OCI-LY1 (cell line): Measurements from ENCODE around the gene PAPOLA.

Source experiments
- H2AFZ ChIP-seq: fragments of 200-600 bp; sonication (generic), shearing (Covaris generic); 2 replicates; pipeline ENCODE4 v1.6.0; 2014; ENCODE audit warnings: antibody characterized with exemption, mild to moderate bottlenecking, low read length
- H3F3A ChIP-seq: fragments of 200-600 bp; sonication (generic), shearing (Covaris generic); 2 replicates; pipeline ENCODE4 v1.6.0; 2014; ENCODE audit warnings: mild to moderate bottlenecking, antibody characterized with exemption, low read length, moderate library complexity; ENCODE audit not compliant: insufficient read depth
- H3K27ac ChIP-seq: fragments of 200-600 bp; sonication (generic); 2 replicates; pipeline ENCODE4 v1.5.1; 2014; ENCODE audit warnings: low read length, mixed run types, mild to moderate bottlenecking, low read depth; ENCODE audit not compliant: poor library complexity, severe bottlenecking
- H3K27me3 ChIP-seq: fragments of 200-600 bp; sonication (generic); 2 replicates; pipeline ENCODE4 v1.6.0; 2014; ENCODE audit warnings: antibody characterized with exemption, mild to moderate bottlenecking, low read length, moderate library complexity; ENCODE audit not compliant: insufficient read depth
- H3K36me3 ChIP-seq: fragments of 200-600 bp; sonication (generic); 2 replicates; pipeline ENCODE4 v1.6.1; 2014; ENCODE audit warnings: mild to moderate bottlenecking, antibody characterized with exemption, low read length, moderate library complexity, mixed read lengths; ENCODE audit not compliant: insufficient read depth
- H3K4me1 ChIP-seq: fragments of 200-600 bp; sonication (generic); 2 replicates; pipeline ENCODE4 v1.5.1; 2014; ENCODE audit warnings: mild to moderate bottlenecking, low read length, moderate library complexity; ENCODE audit not compliant: insufficient read depth, severe bottlenecking
- H3K4me2 ChIP-seq: fragments of 200-600 bp; sonication (generic), shearing (Covaris generic); 2 replicates; pipeline ENCODE4 v1.6.1; 2014; ENCODE audit warnings: low read length
- H3K4me3 ChIP-seq: fragments of 200-600 bp; sonication (generic); 2 replicates; pipeline ENCODE4 v1.5.1; 2014; ENCODE audit warnings: low read length, low read depth, mild to moderate bottlenecking, mixed read lengths; ENCODE audit not compliant: poor library complexity, severe bottlenecking
- H3K79me2 ChIP-seq: fragments of 200-600 bp; shearing (Covaris generic); 2 replicates; pipeline ENCODE4 v1.6.1; 2016; ENCODE audit warnings: mixed run types, low read length, mixed read lengths; ENCODE audit not compliant: insufficient read depth
- H3K9ac ChIP-seq: fragments of 200-600 bp; sonication (generic), shearing (Covaris generic); 2 replicates; pipeline ENCODE4 v1.6.1; 2014; ENCODE audit warnings: mild to moderate bottlenecking, low read length, mixed read lengths
- H3K9me2 ChIP-seq: fragments of 200-600 bp; sonication (generic), shearing (Covaris generic); 2 replicates; pipeline ENCODE4 v1.6.1; 2014; ENCODE audit warnings: low read depth, mild to moderate bottlenecking, low read length, mixed read lengths
- H3K9me3 ChIP-seq: fragments of 200-600 bp; shearing (Covaris generic); 2 replicates; pipeline ENCODE4 v1.6.1; 2014; ENCODE audit warnings: low read length, mixed read lengths
- H4K20me1 ChIP-seq: fragments of 200-600 bp; sonication (generic), shearing (Covaris generic); 2 replicates; pipeline ENCODE4 v1.6.0; 2016; ENCODE audit warnings: mild to moderate bottlenecking, low read length; ENCODE audit not compliant: insufficient read depth
- EZH2 ChIP-seq: fragments of 200-600 bp; sonication (generic), shearing (Covaris generic); IDR thresholded peaks from 2 replicates; pipeline ENCODE4 v1.8.0; 2017; ENCODE audit warnings: borderline replicate concordance, mixed run types, mild to moderate bottlenecking, antibody characterized with exemption, low read length, moderate library complexity, mixed read lengths
- TF ChIP-seq, protein P1 (sequence below): fragments of 200-600 bp; sonication (generic), shearing (Covaris generic); IDR thresholded peaks from 2 replicates; pipeline ENCODE4 v1.5.1; 2017; ENCODE audit warnings: mild to moderate bottlenecking, antibody characterized with exemption, low read length, moderate library complexity, mixed read lengths

The PAPOLA gene

GRCh38 chr14:96525452-96525851 lies 23.3 kb downstream of the PAPOLA start:
- no peak overlapping the region for H3K9ac ChIP-seq
- peaks cover 94% of the 10 kb centered on the region for H3K36me3 ChIP-seq
- no peak overlapping the region for H3K4me3 ChIP-seq
- no peaks in the 10 kb centered on the region for H4K20me1 ChIP-seq
- no peak overlapping the region for H3K27ac ChIP-seq
- H3F3A ChIP-seq, result no peaks in the 10 kb centered on the region
- no peak for TF ChIP-seq EZH2
- TF ChIP-seq, protein P1, sequence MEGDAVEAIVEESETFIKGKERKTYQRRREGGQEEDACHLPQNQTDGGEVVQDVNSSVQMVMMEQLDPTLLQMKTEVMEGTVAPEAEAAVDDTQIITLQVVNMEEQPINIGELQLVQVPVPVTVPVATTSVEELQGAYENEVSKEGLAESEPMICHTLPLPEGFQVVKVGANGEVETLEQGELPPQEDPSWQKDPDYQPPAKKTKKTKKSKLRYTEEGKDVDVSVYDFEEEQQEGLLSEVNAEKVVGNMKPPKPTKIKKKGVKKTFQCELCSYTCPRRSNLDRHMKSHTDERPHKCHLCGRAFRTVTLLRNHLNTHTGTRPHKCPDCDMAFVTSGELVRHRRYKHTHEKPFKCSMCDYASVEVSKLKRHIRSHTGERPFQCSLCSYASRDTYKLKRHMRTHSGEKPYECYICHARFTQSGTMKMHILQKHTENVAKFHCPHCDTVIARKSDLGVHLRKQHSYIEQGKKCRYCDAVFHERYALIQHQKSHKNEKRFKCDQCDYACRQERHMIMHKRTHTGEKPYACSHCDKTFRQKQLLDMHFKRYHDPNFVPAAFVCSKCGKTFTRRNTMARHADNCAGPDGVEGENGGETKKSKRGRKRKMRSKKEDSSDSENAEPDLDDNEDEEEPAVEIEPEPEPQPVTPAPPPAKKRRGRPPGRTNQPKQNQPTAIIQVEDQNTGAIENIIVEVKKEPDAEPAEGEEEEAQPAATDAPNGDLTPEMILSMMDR, result no peak
- H2AFZ ChIP-seq, result no peak overlapping the region
- no peaks in the 10 kb centered on the region for H3K9me3 ChIP-seq
- peaks cover 18% of the 10 kb centered on the region for H3K79me2 ChIP-seq
- no peaks in the 10 kb centered on the region for H3K9me2 ChIP-seq
- H3K4me2 ChIP-seq, result no peak overlapping the region
- H3K27me3 ChIP-seq, result no peaks in the 10 kb centered on the region
- no peaks in the 10 kb centered on the region for H3K4me1 ChIP-seq

GRCh38 chr14:96532632-96533031 lies 30.4 kb downstream of the PAPOLA start:
- H4K20me1 ChIP-seq, result no peaks in the 10 kb centered on the region
- TF ChIP-seq, protein P1, result no peak
- TF ChIP-seq EZH2, result no peak
- no peaks in the 10 kb centered on the region for H3K9me3 ChIP-seq
- no peaks in the 10 kb centered on the region for H3K9me2 ChIP-seq
- H2AFZ ChIP-seq, result no peak overlapping the region
- H3K27me3 ChIP-seq, result no peaks in the 10 kb centered on the region
- no peaks in the 10 kb centered on the region for H3K79me2 ChIP-seq
- H3K36me3 ChIP-seq, result peaks cover 86% of the 10 kb centered on the region
- H3K4me1 ChIP-seq, result no peaks in the 10 kb centered on the region
- no peak overlapping the region for H3K4me2 ChIP-seq
- H3F3A ChIP-seq, result no peaks in the 10 kb centered on the region
- no peak overlapping the region for H3K27ac ChIP-seq
- no peak overlapping the region for H3K4me3 ChIP-seq
- no peak overlapping the region for H3K9ac ChIP-seq

- no peak overlapping the region for H2AFZ ChIP-seq
- H3K4me3 ChIP-seq, result no peak overlapping the region
- no peaks in the 10 kb centered on the region for H4K20me1 ChIP-seq
- H3K79me2 ChIP-seq, result no peaks in the 10 kb centered on the region
- no peaks in the 10 kb centered on the region for H3K9me3 ChIP-seq
- no peak overlapping the region for H3K9ac ChIP-seq
- H3K27ac ChIP-seq, result no peak overlapping the region
- peaks cover 47% of the 10 kb centered on the region for H3K36me3 ChIP-seq
- no peaks in the 10 kb centered on the region for H3K27me3 ChIP-seq
- H3F3A ChIP-seq, result no peaks in the 10 kb centered on the region
- TF ChIP-seq, protein P1, result no peak
- TF ChIP-seq EZH2, result no peak
- H3K9me2 ChIP-seq, result no peaks in the 10 kb centered on the region
- no peaks in the 10 kb centered on the region for H3K4me1 ChIP-seq
- no peak overlapping the region for H3K4me2 ChIP-seq
Observed at GRCh38 chr14:96536807-96537206, 34.6 kb downstream of the PAPOLA start.
